ENCODE results near the gene PSMD6. TPM values are rescaled to one million over a fixed set of nuclear protein-coding genes. Genes with fewer than 3 reads are reported as not detected.

Gene PSMD6
- total RNA-seq: 84.3 and 97.0 TPM in 2 replicates

GRCh38 chr3:64023187-64023860 lies at the start of gene PSMD6:
Gene PSMD6, minus strand, starts transcription at chr3:64023494. Its CDS starts 75 bp downstream, at chr3:64023419.

Other genes with a start within 250 kb of the PSMD6 start
- not detected in 2 replicates for gene C3orf49, start 204.2 kb downstream of the PSMD6 start, total RNA-seq
- 30.1 and 45.4 TPM in 2 replicates for gene THOC7, start 159.7 kb downstream of the PSMD6 start, total RNA-seq
- gene ATXN7, start 159.6 kb downstream of the PSMD6 start, total RNA-seq: 6.1 and 8.0 TPM in 2 replicates
- gene SCAANT1, start 111.1 kb downstream of the PSMD6 start, total RNA-seq: not detected in 2 replicates
- gene PRICKLE2, start 202.0 kb upstream of the PSMD6 start, total RNA-seq: 24.9 and 34.5 TPM in 2 replicates